PC-9 (cell line): ENCODE results near the gene CPXM1. TPM values are rescaled to one million over a fixed set of nuclear protein-coding genes. Genes with fewer than 3 reads are reported as not detected.
A peak's percentile ranks its signal among the peaks of the same experiment; 100 is the strongest.

Experiments used
- BruUV-seq: library from RNA; stranded (reverse); fragments of 400-500 nt; replicated peaks from 2 replicates; lab custom pipeline; 2021; lab: Mats Ljungman, UMichigan
- CTCF ChIA-PET: fragments of 300-600 bp; sonication (Branson Sonifier 250); formaldehyde crosslinking; loops from one replicate; lab custom pipeline; 2022; ENCODE audit warnings: antibody characterized with exemption; lab: Charles Lee
- POLR2A ChIA-PET: fragments of 300-600 bp; sonication (Branson Sonifier 250); formaldehyde crosslinking; loops from one replicate; lab custom pipeline; 2022; ENCODE audit warnings: antibody characterized with exemption; ENCODE audit not compliant: unreplicated experiment; lab: Charles Lee
- DNase-seq, 2 experiments: peaks; one replicate each; pipeline versions ENCODE4 v3.0.0 to v3.0.0-alpha.2; 2015 to 2022; ENCODE audit warnings: mixed read lengths in 1 of 2
- H2AFZ ChIP-seq: fragments of 200-600 bp; sonication (generic); 2 replicates; pipeline ENCODE4 v1.8.1; 2017; ENCODE audit warnings: antibody characterized with exemption
- H3F3A ChIP-seq: fragments of 200-600 bp; sonication (generic); 2 replicates; pipeline ENCODE4 v1.8.1; 2017; ENCODE audit warnings: antibody characterized with exemption, mild to moderate bottlenecking, low read depth; ENCODE audit not compliant: insufficient read depth
- H3K27ac ChIP-seq: fragments of 200-600 bp; sonication (generic); 2 replicates; pipeline ENCODE4 v1.6.1; 2016; ENCODE audit warnings: mixed run types
- H3K27me3 ChIP-seq: fragments of 200-600 bp; sonication (generic); 2 replicates; pipeline ENCODE4 v1.6.1; 2016; ENCODE audit warnings: low read depth, mixed run types; ENCODE audit not compliant: insufficient read depth
- H3K36me3 ChIP-seq: fragments of 200-600 bp; sonication (generic); 2 replicates; pipeline ENCODE4 v1.6.1; 2016; ENCODE audit warnings: low read depth, mixed run types
- H3K4me1 ChIP-seq: fragments of 200-600 bp; sonication (generic); replicated peaks from 2 replicates; pipeline ENCODE4 v1.6.1; 2016; ENCODE audit warnings: mixed run types; ENCODE audit not compliant: insufficient read depth
- H3K4me2 ChIP-seq: fragments of 200-600 bp; sonication (generic); 2 replicates; pipeline ENCODE4 v1.6.1; 2017; ENCODE audit warnings: mixed run types
- H3K4me3 ChIP-seq: fragments of 200-600 bp; sonication (generic); 2 replicates; pipeline ENCODE4 v1.6.1; 2016; ENCODE audit warnings: mixed run types
- H3K79me2 ChIP-seq: fragments of 200-600 bp; sonication (generic); 2 replicates; pipeline ENCODE4 v1.6.1; 2017; ENCODE audit warnings: low read depth, mixed run types
- H3K9me2 ChIP-seq: fragments of 200-600 bp; sonication (generic); 2 replicates; pipeline ENCODE4 v1.8.1; 2017; ENCODE audit warnings: mild to moderate bottlenecking; ENCODE audit not compliant: insufficient read depth
- H3K9me3 ChIP-seq: fragments of 200-600 bp; sonication (generic); 2 replicates; pipeline ENCODE4 v1.8.1; 2016; ENCODE audit warnings: low read depth; ENCODE audit not compliant: insufficient read depth
- H4K20me1 ChIP-seq: fragments of 200-600 bp; sonication (generic); 2 replicates; pipeline ENCODE4 v1.8.1; 2017; ENCODE audit not compliant: insufficient read depth
- EZH2 ChIP-seq: fragments of 200-600 bp; sonication (generic); IDR thresholded peaks from 2 replicates; pipeline ENCODE4 v1.8.0; 2017; ENCODE audit warnings: antibody characterized with exemption, low read depth
- intact Hi-C: fragments of 100-400 bp; cut with micrococcal nuclease; formaldehyde crosslinking; loops from one replicate; pipeline ENCODE4 v1.10.0; 2022; ENCODE audit not compliant: unreplicated experiment
- total RNA-seq: library from RNA; stranded (reverse); gene quantifications from 2 replicates; pipeline ENCODE4 v1.2.3, GENCODE V29; 2021
- TF ChIP-seq, protein P1 (sequence below): fragments of 200-600 bp; sonication (generic); conservative IDR thresholded peaks from 2 replicates; pipeline ENCODE4 v1.6.1; 2017; ENCODE audit warnings: mixed run types, antibody characterized with exemption, mild to moderate bottlenecking, moderate library complexity

Gene CPXM1
- total RNA-seq, 1 experiment from 2014 or later = not detected

DNA sequence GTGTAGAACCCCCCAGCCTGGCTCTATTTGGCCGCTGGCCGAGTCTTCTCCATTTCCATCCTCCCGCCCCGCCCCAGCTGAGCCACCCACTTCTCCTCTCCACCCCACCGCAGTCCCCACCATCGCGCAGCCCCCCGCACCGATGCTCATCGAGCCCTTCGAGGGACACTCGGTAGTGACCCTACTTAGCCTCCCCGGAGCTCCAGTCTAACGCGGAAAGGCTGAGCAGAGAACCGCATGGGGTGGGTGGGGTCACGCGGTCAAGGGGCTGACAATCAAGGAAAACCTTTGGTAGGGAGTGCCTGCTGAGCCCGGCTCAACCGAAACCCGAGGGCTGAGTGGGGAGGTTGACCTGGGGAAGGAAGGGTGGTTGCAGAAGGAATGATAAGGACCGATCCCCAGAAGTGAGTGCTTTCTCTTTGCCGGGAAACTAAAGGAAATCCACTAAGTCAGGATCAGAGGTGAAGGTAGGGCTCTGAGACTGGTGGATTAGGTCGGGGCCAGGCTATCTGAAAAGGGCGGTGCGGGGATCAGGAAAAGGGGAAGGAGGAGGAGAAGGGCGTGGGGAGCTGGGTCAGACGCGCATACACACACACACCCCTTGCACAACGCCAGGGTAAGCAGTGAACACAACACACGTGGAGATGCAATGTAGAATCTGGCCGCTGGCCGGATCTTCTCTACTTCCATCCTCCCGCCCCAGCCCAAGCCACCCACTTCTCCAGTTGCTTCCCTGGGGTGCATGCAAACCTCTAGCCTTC, 49.8 kb downstream of the CPXM1 start:
- no peak for DNase-seq
- Histone ChIP-seq H3K27me3 (peaks cover 43% of the 10 kb centered on the region), H3F3A (peaks cover 7% of the 10 kb centered on the region; the same call in 1 of the 2 replicates), H4K20me1 (no peaks in the 10 kb centered on the region), H3K36me3 (no peaks in the 10 kb centered on the region), H3K4me3 (no peak overlapping the region), H3K4me2 (peak overlapping the region; percentile 83), H3K9me2 (no peaks in the 10 kb centered on the region), H3K79me2 (no peaks in the 10 kb centered on the region), H2AFZ (no peak overlapping the region), H3K4me1 (peaks cover 7% of the 10 kb centered on the region), H3K9me3 (no peaks in the 10 kb centered on the region), H3K27ac (no peak overlapping the region)
- intact Hi-C loops = loop anchor here (10.0 kb wide), 1 partner anchor 564 kb away; no protein-coding TSS in a partner anchor
- BruUV-seq = no TSS peak
- ChIA-PET CTCF (interaction anchor here (0.6 kb wide), 1 partner anchor 614 kb away, joined by 4 read pairs; no protein-coding TSS in a partner anchor), POLR2A (no interaction called here)
- no peak for TF ChIP-seq EZH2
- TF ChIP-seq, protein P1, sequence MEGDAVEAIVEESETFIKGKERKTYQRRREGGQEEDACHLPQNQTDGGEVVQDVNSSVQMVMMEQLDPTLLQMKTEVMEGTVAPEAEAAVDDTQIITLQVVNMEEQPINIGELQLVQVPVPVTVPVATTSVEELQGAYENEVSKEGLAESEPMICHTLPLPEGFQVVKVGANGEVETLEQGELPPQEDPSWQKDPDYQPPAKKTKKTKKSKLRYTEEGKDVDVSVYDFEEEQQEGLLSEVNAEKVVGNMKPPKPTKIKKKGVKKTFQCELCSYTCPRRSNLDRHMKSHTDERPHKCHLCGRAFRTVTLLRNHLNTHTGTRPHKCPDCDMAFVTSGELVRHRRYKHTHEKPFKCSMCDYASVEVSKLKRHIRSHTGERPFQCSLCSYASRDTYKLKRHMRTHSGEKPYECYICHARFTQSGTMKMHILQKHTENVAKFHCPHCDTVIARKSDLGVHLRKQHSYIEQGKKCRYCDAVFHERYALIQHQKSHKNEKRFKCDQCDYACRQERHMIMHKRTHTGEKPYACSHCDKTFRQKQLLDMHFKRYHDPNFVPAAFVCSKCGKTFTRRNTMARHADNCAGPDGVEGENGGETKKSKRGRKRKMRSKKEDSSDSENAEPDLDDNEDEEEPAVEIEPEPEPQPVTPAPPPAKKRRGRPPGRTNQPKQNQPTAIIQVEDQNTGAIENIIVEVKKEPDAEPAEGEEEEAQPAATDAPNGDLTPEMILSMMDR = no peak

DNA sequence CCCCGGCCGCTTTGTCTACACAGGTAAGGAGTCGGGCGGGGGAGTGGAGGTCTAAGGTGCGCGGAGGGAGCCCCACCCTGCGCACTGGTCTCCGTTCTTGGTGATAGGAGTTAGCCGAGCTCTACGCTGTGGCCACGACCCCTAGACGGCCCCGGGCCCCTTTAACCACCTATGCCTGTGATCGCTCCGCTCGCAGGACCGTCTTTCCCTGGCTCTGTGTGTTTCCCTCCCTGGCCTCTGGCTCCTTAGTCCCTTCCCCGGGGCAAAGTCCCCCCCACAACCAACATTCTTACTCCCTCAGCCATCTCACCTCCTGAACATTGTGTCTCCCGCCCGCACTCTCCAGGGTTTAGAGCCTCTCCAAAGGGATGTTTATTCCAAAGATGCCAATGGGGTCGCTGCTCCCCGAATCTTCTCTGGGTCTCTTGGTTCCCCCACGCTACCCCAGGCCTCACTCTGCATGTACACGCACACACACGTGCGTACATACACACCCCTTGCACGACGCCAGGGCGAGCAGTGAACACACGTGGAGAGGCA, 50.4 kb downstream of the CPXM1 start:
- Histone ChIP-seq H3K79me2 (no peaks in the 10 kb centered on the region), H3K4me1 (peaks cover 7% of the 10 kb centered on the region), H3K9me2 (no peaks in the 10 kb centered on the region), H3K9me3 (no peaks in the 10 kb centered on the region), H4K20me1 (no peaks in the 10 kb centered on the region), H3K4me3 (no peak overlapping the region), H3K27me3 (peaks cover 40% of the 10 kb centered on the region), H3K36me3 (no peaks in the 10 kb centered on the region), H3K27ac (no peak overlapping the region), H3F3A (peaks cover 7% of the 10 kb centered on the region; the same call in 1 of the 2 replicates), H3K4me2 (no peak overlapping the region), H2AFZ (no peak overlapping the region)
- ChIA-PET POLR2A (no interaction called here), CTCF (interaction anchor here (0.6 kb wide), 1 partner anchor 613 kb away, joined by 4 read pairs; no protein-coding TSS in a partner anchor)
- intact Hi-C loops = loop anchor here (10.0 kb wide), 1 partner anchor 565 kb away; no protein-coding TSS in a partner anchor
- no TSS peak for BruUV-seq
- no peak for DNase-seq
- no peak for TF ChIP-seq EZH2
- TF ChIP-seq, protein P1 = no peak

DNA sequence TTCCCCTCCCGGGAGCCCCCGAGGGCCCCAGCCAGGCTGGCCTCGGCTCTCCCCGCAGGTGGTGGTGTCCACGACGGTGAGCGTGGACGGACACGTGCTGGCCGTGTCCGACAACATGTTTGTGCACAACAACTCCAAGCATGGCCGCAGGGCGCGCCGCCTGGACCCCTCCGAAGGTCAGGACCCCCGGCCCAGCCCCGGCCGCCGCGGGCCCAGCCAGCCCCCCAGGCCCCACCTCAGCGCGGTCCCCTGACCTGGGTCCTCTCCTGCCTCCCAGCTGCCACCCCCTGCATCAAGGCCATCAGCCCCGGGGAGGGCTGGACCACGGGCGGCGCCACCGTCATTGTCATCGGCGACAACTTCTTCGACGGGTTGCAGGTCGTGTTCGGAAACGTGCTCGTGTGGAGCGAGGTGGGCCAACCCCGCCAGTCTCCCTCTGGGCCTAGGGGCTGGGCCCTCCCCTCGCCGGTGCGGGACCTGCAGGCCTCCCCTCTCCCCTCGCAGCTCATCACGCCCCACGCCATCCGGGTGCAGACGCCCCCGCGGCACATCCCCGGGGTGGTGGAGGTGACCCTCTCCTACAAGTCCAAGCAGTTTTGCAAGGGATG, 51.0 kb downstream of the CPXM1 start:
- no peak overlapping the region for H3K4me2 ChIP-seq
- TF ChIP-seq EZH2 = no peak
- TF ChIP-seq, protein P1 = no peak
- H3K27ac ChIP-seq = no peak overlapping the region
- peaks cover 7% of the 10 kb centered on the region; the same call in 1 of the 2 replicates for H3F3A ChIP-seq
- no peak overlapping the region for H2AFZ ChIP-seq
- no peaks in the 10 kb centered on the region for H3K36me3 ChIP-seq
- H4K20me1 ChIP-seq = no peaks in the 10 kb centered on the region
- peaks cover 39% of the 10 kb centered on the region for H3K27me3 ChIP-seq
- peaks cover 7% of the 10 kb centered on the region for H3K4me1 ChIP-seq
- BruUV-seq = no TSS peak
- ChIA-PET POLR2A (no interaction called here), CTCF (no interaction called here)
- no peak for DNase-seq
- no peaks in the 10 kb centered on the region for H3K9me2 ChIP-seq
- no peak overlapping the region for H3K4me3 ChIP-seq
- intact Hi-C loops = no loop called here
- no peaks in the 10 kb centered on the region for H3K9me3 ChIP-seq
- H3K79me2 ChIP-seq = no peaks in the 10 kb centered on the region
